OCI-M1 (cell line): Measurements from ENCODE around the gene RFC2.

Source experiments
- DNase-seq: peaks from one replicate; lab custom pipeline; 2025; lab: John Stamatoyannopoulos, UW

The RFC2 gene

DNA sequence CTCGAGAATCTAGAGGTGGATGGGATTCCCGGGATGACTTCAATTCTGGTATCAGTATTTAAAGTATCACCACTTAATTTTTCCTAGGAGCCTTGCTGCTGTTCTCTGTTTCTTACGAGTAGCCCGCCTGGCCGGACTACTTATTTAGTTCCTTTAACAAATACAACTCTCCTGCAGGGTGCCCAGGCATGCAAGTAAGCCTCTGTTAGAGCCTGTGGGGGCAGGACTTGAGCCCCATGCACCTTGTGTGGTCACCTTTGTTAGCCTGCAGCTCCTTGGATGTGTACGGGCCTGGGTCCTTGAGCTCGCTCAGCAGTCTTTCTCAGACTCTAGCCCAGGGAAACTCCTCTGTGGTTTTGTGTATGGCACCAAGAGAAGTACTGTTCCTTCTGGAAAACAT lies 63.9 kb downstream of the RFC2 start:
- DNase-seq, result no peak

- DNase-seq, result no peak
Measured at GRCh38 chr7:74187915-74188675, 66.1 kb downstream of the RFC2 start.

GRCh38 chr7:74185636-74186035 lies 68.6 kb downstream of the RFC2 start:
- DNase-seq, result no peak

- DNase-seq, result no peak
Measured at GRCh38 chr7:74185016-74185415, 69.2 kb downstream of the RFC2 start.

GRCh38 chr7:74183653-74184450 lies 70.3 kb downstream of the RFC2 start:
- DNase-seq, result peak; percentile 63

GRCh38 chr7:74183142-74183541 lies 71.1 kb downstream of the RFC2 start:
- no peak for DNase-seq

GRCh38 chr7:74182453-74183090 lies 71.6 kb downstream of the RFC2 start:
- DNase-seq, result no peak

DNA sequence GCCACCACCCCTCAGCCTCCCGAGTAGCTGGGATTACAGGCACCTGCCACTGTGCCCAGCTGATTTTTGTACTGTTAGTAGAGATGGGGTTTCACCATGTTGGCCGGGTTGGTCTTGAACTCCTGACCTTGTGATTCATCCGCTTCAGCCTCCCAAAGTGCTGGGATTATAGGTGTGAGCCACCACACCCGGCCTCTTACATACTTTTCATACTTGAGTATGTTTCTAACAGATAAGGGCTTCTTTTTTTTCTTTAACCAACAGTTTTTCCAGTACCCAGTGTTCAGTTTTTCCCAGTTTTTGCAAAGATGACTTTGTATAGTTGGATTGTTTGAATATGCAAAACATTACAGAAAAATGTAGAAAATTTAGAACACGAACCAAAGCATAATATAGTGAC lies 72.4 kb downstream of the RFC2 start:
- DNase-seq, result no peak
